Endodermal cell (in vitro differentiated cells): ENCODE results near the gene DGKQ. TPM values are rescaled to one million over a fixed set of nuclear protein-coding genes. Genes with fewer than 3 reads are reported as not detected.
A peak's percentile ranks its signal among the peaks of the same experiment; 100 is the strongest.

Source experiments
- DNase-seq: peaks from one replicate; pipeline ENCODE4 v3.0.0-alpha.2; 2017
- H3K27ac ChIP-seq: 2 replicates; pipeline ENCODE4 v1.5.1; 2013; ENCODE audit warnings: mild to moderate bottlenecking, low read depth, low read length, moderate library complexity
- H3K27me3 ChIP-seq: 2 replicates; pipeline ENCODE4 v1.6.1; 2013; ENCODE audit warnings: mild to moderate bottlenecking, low read length, moderate library complexity; ENCODE audit not compliant: insufficient read depth, control insufficient read depth, poor library complexity, severe bottlenecking
- H3K36me3 ChIP-seq: 2 replicates; pipeline ENCODE4 v1.7.0; 2013; ENCODE audit warnings: mild to moderate bottlenecking, low read length, moderate library complexity; ENCODE audit not compliant: control insufficient read depth, insufficient read depth
- H3K4me1 ChIP-seq: one replicate; pipeline ENCODE4 v1.7.0; 2013; ENCODE audit warnings: low read length; ENCODE audit not compliant: control insufficient read depth, insufficient read depth
- H3K4me3 ChIP-seq: 2 replicates; pipeline ENCODE4 v1.5.1; 2013; ENCODE audit warnings: mild to moderate bottlenecking, low read length, moderate library complexity
- H3K9ac ChIP-seq: 2 replicates; pipeline ENCODE4 v1.6.1; 2013; ENCODE audit warnings: mild to moderate bottlenecking, low read length, moderate library complexity; ENCODE audit not compliant: poor library complexity, severe bottlenecking; ENCODE audit errors: extremely low read depth
- H3K9me3 ChIP-seq: 2 replicates; pipeline ENCODE4 v1.6.1; 2013; ENCODE audit warnings: mild to moderate bottlenecking, low read length, moderate library complexity; ENCODE audit not compliant: control insufficient read depth
- H3K27ac Mint-ChIP-seq: 2 replicates; pipeline ENCODE4 v1.8.0; 2020; ENCODE audit warnings: mixed read lengths
- H3K27me3 Mint-ChIP-seq: 2 replicates; pipeline ENCODE4 v1.8.0; 2021; ENCODE audit warnings: mild to moderate bottlenecking, mixed read lengths; ENCODE audit not compliant: insufficient read depth
- H3K36me3 Mint-ChIP-seq: 2 replicates; pipeline ENCODE4 v1.8.0; 2020; ENCODE audit warnings: low read depth, mixed read lengths
- H3K4me1 Mint-ChIP-seq: 2 replicates; pipeline ENCODE4 v1.8.0; 2020; ENCODE audit warnings: mixed read lengths
- H3K4me3 Mint-ChIP-seq: 2 replicates; pipeline ENCODE4 v1.8.0; 2020; ENCODE audit warnings: mild to moderate bottlenecking, moderate library complexity, mixed read lengths
- H3K9me3 Mint-ChIP-seq: 2 replicates; pipeline ENCODE4 v1.8.0; 2020; ENCODE audit warnings: mild to moderate bottlenecking, mixed read lengths
- CTCF ChIP-seq: fragments of 200-600 bp; sonication (generic); conservative IDR thresholded peaks from 2 replicates; pipeline ENCODE4 v1.5.0; 2021; ENCODE audit warnings: antibody characterized with exemption, mild to moderate bottlenecking
- WGBS, 2 experiments: methylation state at CpG; one replicate each; pipeline versions ENCODE4 v1.1.5 to v1.1.7; 2013; ENCODE audit warnings: missing lambda C conversion rate in 2 of 2, mixed read lengths in 1 of 2; ENCODE audit not compliant: insufficient coverage in 1 of 2, insufficient read length in 1 of 2; 5-methylcytosine and 5-hydroxymethylcytosine counted together
- total RNA-seq, 2 donors: library from RNA; stranded (reverse); fragmentation: NEBNext Ultra II Directional in 1 of 2; extraction: Animal tissue kit (Norgen Biotek cat#: 25700) in 1 of 2; gene quantifications; 2 replicates in 1 of 2; 3 replicates in 1 of 2; pipeline ENCODE4 v1.2.1, GENCODE V29; 2021

Gene DGKQ
- total RNA-seq, 2 donors from 2014 or later, result 26.3 to 31.1 TPM

- no peak overlapping the region for H3K9ac ChIP-seq
- 81 to 84% methylated on average over 17 of the region's 17 CpGs for WGBS, 2 experiments
- H3K9me3 Mint-ChIP-seq, result peaks cover 7% of the 10 kb centered on the region
- H3K9me3 ChIP-seq, result no peaks in the 10 kb centered on the region
- H3K4me3 ChIP-seq, result no peak overlapping the region
- peaks cover 31% of the 10 kb centered on the region for H3K27me3 Mint-ChIP-seq
- peaks cover 3% of the 10 kb centered on the region for H3K36me3 Mint-ChIP-seq
- no peak for TF ChIP-seq CTCF
- H3K4me3 Mint-ChIP-seq, result no peak overlapping the region
- H3K27ac ChIP-seq, result no peak overlapping the region
- DNase-seq, result no peak
- no peaks in the 10 kb centered on the region for H3K4me1 ChIP-seq
- H3K27me3 ChIP-seq, result peaks cover 9% of the 10 kb centered on the region
- H3K27ac Mint-ChIP-seq, result no peak overlapping the region
- H3K36me3 ChIP-seq, result no peaks in the 10 kb centered on the region
- H3K4me1 Mint-ChIP-seq, result peaks cover 8% of the 10 kb centered on the region
Observed at GRCh38 chr4:970854-971520, 2.4 kb downstream of the DGKQ start.

GRCh38 chr4:970046-970745 lies 3.2 kb downstream of the DGKQ start:
- Histone ChIP-seq H3K27me3 (peaks cover 9% of the 10 kb centered on the region), H3K9ac (no peak overlapping the region), H3K36me3 (no peaks in the 10 kb centered on the region), H3K9me3 (no peaks in the 10 kb centered on the region), H3K4me1 (no peaks in the 10 kb centered on the region), H3K4me3 (no peak overlapping the region), H3K27ac (no peak overlapping the region)
- peaks cover 8% of the 10 kb centered on the region for H3K4me1 Mint-ChIP-seq
- no peak for TF ChIP-seq CTCF
- DNase-seq, result peak; percentile 80
- H3K36me3 Mint-ChIP-seq, result peaks cover 4% of the 10 kb centered on the region
- WGBS, 2 experiments, result 87 to 88% methylated on average over 22 to 25 of the region's 25 CpGs
- no peak overlapping the region for H3K27ac Mint-ChIP-seq
- no peak overlapping the region for H3K4me3 Mint-ChIP-seq
- peaks cover 29% of the 10 kb centered on the region for H3K27me3 Mint-ChIP-seq
- peaks cover 4% of the 10 kb centered on the region for H3K9me3 Mint-ChIP-seq

GRCh38 chr4:968621-969394 lies 4.6 kb downstream of the DGKQ start:
- no peak for TF ChIP-seq CTCF
- H3K27ac ChIP-seq, result no peak overlapping the region
- 87 to 90% methylated on average over 19 to 23 of the region's 23 CpGs for WGBS, 2 experiments
- H3K4me1 ChIP-seq, result no peaks in the 10 kb centered on the region
- no peaks in the 10 kb centered on the region for H3K9me3 ChIP-seq
- no peak for DNase-seq
- no peak overlapping the region for H3K9ac ChIP-seq
- H3K27ac Mint-ChIP-seq, result no peak overlapping the region
- no peaks in the 10 kb centered on the region for H3K9me3 Mint-ChIP-seq
- peaks cover 9% of the 10 kb centered on the region for H3K27me3 ChIP-seq
- no peak overlapping the region for H3K4me3 Mint-ChIP-seq
- H3K36me3 ChIP-seq, result no peaks in the 10 kb centered on the region
- peaks cover 8% of the 10 kb centered on the region for H3K4me1 Mint-ChIP-seq
- H3K4me3 ChIP-seq, result no peak overlapping the region
- peaks cover 18% of the 10 kb centered on the region for H3K27me3 Mint-ChIP-seq
- peaks cover 2% of the 10 kb centered on the region for H3K36me3 Mint-ChIP-seq
